Liver (tissue), 9 donors: ENCODE results near the gene ADO. TPM values are rescaled to one million over a fixed set of nuclear protein-coding genes. Genes with fewer than 3 reads are reported as not detected.

ENCODE experiments used
- DNase-seq: peaks from one replicate; pipeline ENCODE4 v3.0.0-alpha.2; 2017; ENCODE audit warnings: low spot score
- H3K27ac ChIP-seq, 2 donors: one replicate each; pipeline ENCODE4 v1.7.0; 2013; ENCODE audit warnings: inconsistent platforms in 2 of 2, low read length in 2 of 2, control low read depth in 1 of 2, low read depth in 1 of 2, mild to moderate bottlenecking in 1 of 2
- H3K27me3 ChIP-seq, 4 donors: one replicate each; pipeline versions ENCODE4 v1.6.1 to v1.7.0; 2013; ENCODE audit warnings: low read length in 3 of 4, inconsistent platforms in 1 of 4, mild to moderate bottlenecking in 1 of 4, moderate library complexity in 1 of 4; ENCODE audit not compliant: control insufficient read depth in 4 of 4, insufficient read depth in 4 of 4
- H3K36me3 ChIP-seq, 4 donors: one replicate each; pipeline versions ENCODE4 v1.6.1 to v1.7.0; 2013; ENCODE audit warnings: low read length in 3 of 4, mild to moderate bottlenecking in 3 of 4, low read depth in 1 of 4, moderate library complexity in 1 of 4; ENCODE audit not compliant: control insufficient read depth in 4 of 4, insufficient read depth in 3 of 4
- H3K4me1 ChIP-seq, 4 donors: one replicate each; pipeline versions ENCODE4 v1.6.1 to v1.7.0; 2013; ENCODE audit warnings: low read length in 3 of 4, mild to moderate bottlenecking in 3 of 4, moderate library complexity in 1 of 4; ENCODE audit not compliant: control insufficient read depth in 4 of 4, insufficient read depth in 4 of 4
- H3K4me3 ChIP-seq, 3 donors: one replicate each; pipeline versions ENCODE4 v1.6.1 to v1.7.0; 2013; ENCODE audit warnings: low read length in 3 of 3, control low read depth in 1 of 3, low read depth in 1 of 3, mild to moderate bottlenecking in 1 of 3
- H3K9ac ChIP-seq, 2 donors: one replicate each; pipeline ENCODE4 v1.7.0; 2013; ENCODE audit warnings: low read length in 2 of 2, mild to moderate bottlenecking in 2 of 2, moderate library complexity in 2 of 2, control low read depth in 1 of 2, low read depth in 1 of 2
- H3K9me3 ChIP-seq, 4 donors: one replicate each; pipeline versions ENCODE4 v1.6.1 to v1.7.0; 2013; ENCODE audit warnings: low read length in 3 of 4; ENCODE audit not compliant: control insufficient read depth in 4 of 4
- ATF3 ChIP-seq: IDR thresholded peaks from 2 replicates; pipeline ENCODE4 v1.6.1; 2016; ENCODE audit warnings: antibody characterized with exemption
- CTCF ChIP-seq: fragments of 150-350 bp; IDR thresholded peaks from 2 replicates; pipeline ENCODE4 v1.5.1; 2017; ENCODE audit warnings: improper control_type of control experiment, low read depth, low read length; ENCODE audit not compliant: missing input control
- EGR1 ChIP-seq, 2 donors: IDR thresholded peaks; 2 replicates each; pipeline ENCODE4 v1.6.1; 2016 to 2018; ENCODE audit warnings: antibody characterized with exemption in 2 of 2, low read depth in 2 of 2
- FOXA1 ChIP-seq: IDR thresholded peaks from 2 replicates; pipeline ENCODE4 v1.6.1; 2016; ENCODE audit warnings: antibody characterized with exemption
- FOXA2 ChIP-seq: IDR thresholded peaks from 2 replicates; pipeline ENCODE4 v1.6.1; 2016; ENCODE audit warnings: antibody characterized with exemption
- GABPA ChIP-seq, 2 donors: IDR thresholded peaks in 1 of 2; conservative IDR thresholded peaks in 1 of 2; 2 replicates each; pipeline ENCODE4 v1.6.1; 2016; ENCODE audit warnings: antibody characterized with exemption in 2 of 2, mild to moderate bottlenecking in 1 of 2, moderate library complexity in 1 of 2
- HNF4A ChIP-seq, 2 donors: conservative IDR thresholded peaks; 2 replicates each; pipeline ENCODE4 v1.6.1; 2016; ENCODE audit warnings: antibody characterized with exemption in 2 of 2, mild to moderate bottlenecking in 2 of 2
- HNF4G ChIP-seq: IDR thresholded peaks from 2 replicates; pipeline ENCODE4 v1.6.1; 2016; ENCODE audit warnings: antibody characterized with exemption
- JUND ChIP-seq, 2 donors: IDR thresholded peaks; 2 replicates each; pipeline ENCODE4 v1.6.1; 2016; ENCODE audit warnings: antibody characterized with exemption in 2 of 2
- MAX ChIP-seq: IDR thresholded peaks from 2 replicates; pipeline ENCODE4 v1.6.1; 2016; ENCODE audit warnings: antibody characterized with exemption
- NR2F2 ChIP-seq: IDR thresholded peaks from 2 replicates; pipeline ENCODE4 v1.6.1; 2016; ENCODE audit warnings: antibody characterized with exemption
- RAD21 ChIP-seq, 2 donors: IDR thresholded peaks; 2 replicates each; pipeline ENCODE4 v1.6.1; 2016; ENCODE audit warnings: antibody characterized with exemption in 2 of 2, mild to moderate bottlenecking in 2 of 2
- REST ChIP-seq: IDR thresholded peaks from 2 replicates; pipeline ENCODE4 v1.6.1; 2016; ENCODE audit warnings: antibody characterized with exemption, mild to moderate bottlenecking
- RXRA ChIP-seq, 2 donors: IDR thresholded peaks; 2 replicates each; pipeline ENCODE4 v1.6.1; 2017 to 2018; ENCODE audit warnings: antibody characterized with exemption in 2 of 2, mild to moderate bottlenecking in 1 of 2
- SP1 ChIP-seq: IDR thresholded peaks from 2 replicates; pipeline ENCODE4 v1.6.1; 2018; ENCODE audit warnings: antibody characterized with exemption, mild to moderate bottlenecking
- TAF1 ChIP-seq: conservative IDR thresholded peaks from 2 replicates; pipeline ENCODE4 v1.6.1; 2016; ENCODE audit warnings: antibody characterized with exemption, mild to moderate bottlenecking
- YY1 ChIP-seq: IDR thresholded peaks from 2 replicates; pipeline ENCODE4 v1.6.1; 2016; ENCODE audit warnings: antibody characterized with exemption, mild to moderate bottlenecking
- ZBTB33 ChIP-seq: IDR thresholded peaks from 2 replicates; pipeline ENCODE4 v1.6.1; 2016; ENCODE audit warnings: antibody characterized with exemption
- WGBS: extraction: QIAGEN DNeasy Blood & Tissue Kit; methylation state at CpG from one replicate; pipeline ENCODE4 v1.1.7; 2013; 5-methylcytosine and 5-hydroxymethylcytosine counted together
- polyA plus RNA-seq, 2 donors: library from polyadenylated mRNA; stranded (reverse) in 1 of 2; unstranded in 1 of 2; fragments of 200-250 nt in 1 of 2; fragments of >200 nt in 1 of 2; fragmentation: Nextera tagmentation in 1 of 2; extraction: Ambion mirVana in 1 of 2; gene quantifications; one replicate each; pipeline versions ENCODE4 v1.2.1 to v1.2.3, GENCODE V29; 2013 to 2015
- total RNA-seq, 2 donors: library from RNA; depleted of rRNA; stranded (reverse); fragments of >200 nt; gene quantifications; one replicate each; pipeline ENCODE4 v1.2.3, GENCODE V29; 2014
- donor health status: healthy.
- donor health status: healthy.
- donor health status: healthy.
- donor health status: healthy.
- donor health status: healthy.

The ADO gene
- total and polyA plus RNA-seq, 4 donors, result 1.4 to 6.7 (median 5.5) TPM

- Histone ChIP-seq H3K27ac (no peak overlapping the region), H3K9ac (no peak overlapping the region), H3K4me3 (no peak overlapping the region), H3K4me1 (no peaks in the 10 kb centered on the region), H3K9me3 (no peaks in the 10 kb centered on the region), H3K36me3 (no peaks in the 10 kb centered on the region), H3K27me3 (no peaks in the 10 kb centered on the region)
- WGBS, result 53% methylated on average over 3 of the region's 3 CpGs
- no peak for DNase-seq
- no peak for TF ChIP-seq FOXA1
- no peak for TF ChIP-seq SP1
- TF ChIP-seq RXRA (IDR thresholded peaks at IDR 0.05), result no peak
- TF ChIP-seq NR2F2, result no peak
- TF ChIP-seq GABPA (IDR thresholded peaks at IDR 0.05 in 1 of 2, conservative IDR thresholded peaks at IDR 0.05 in 1 of 2), result no peak
- no peak for TF ChIP-seq ZBTB33
- TF ChIP-seq EGR1 (IDR thresholded peaks at IDR 0.05; ENCODE audit: low read depth in 2 of 2), result no peak
- TF ChIP-seq YY1, result no peak
- TF ChIP-seq HNF4G, result no peak
- no peak for TF ChIP-seq FOXA2
- no peak for TF ChIP-seq REST
- no peak for TF ChIP-seq TAF1
- no peak for TF ChIP-seq HNF4A (conservative IDR thresholded peaks at IDR 0.05)
- TF ChIP-seq MAX, result no peak
- no peak for TF ChIP-seq RAD21 (IDR thresholded peaks at IDR 0.05)
- TF ChIP-seq JUND (IDR thresholded peaks at IDR 0.05), result no peak
- no peak for TF ChIP-seq CTCF
- no peak for TF ChIP-seq ATF3
Measured at GRCh38 chr10:62761115-62761514, 43.4 kb upstream of the ADO start.

GRCh38 chr10:62763155-62763554, 41.4 kb upstream of the ADO start:
- Histone ChIP-seq H3K27me3 (no peaks in the 10 kb centered on the region), H3K9me3 (no peaks in the 10 kb centered on the region), H3K27ac (no peak overlapping the region), H3K4me1 (no peaks in the 10 kb centered on the region), H3K9ac (no peak overlapping the region), H3K36me3 (no peaks in the 10 kb centered on the region), H3K4me3 (no peak overlapping the region)
- 96% methylated on average over 4 of the region's 4 CpGs for WGBS
- DNase-seq, result no peak
- TF ChIP-seq FOXA1 (no peak), GABPA (IDR thresholded peaks at IDR 0.05 in 1 of 2, conservative IDR thresholded peaks at IDR 0.05 in 1 of 2) (no peak), FOXA2 (no peak), ZBTB33 (no peak), NR2F2 (no peak), HNF4A (conservative IDR thresholded peaks at IDR 0.05) (no peak)
